Upper lobe of left lung (tissue), 6 donors: ENCODE data around the gene ASPHD2. TPM values are rescaled to one million over a fixed set of nuclear protein-coding genes. Genes with fewer than 3 reads are reported as not detected.

Source experiments
- ATAC-seq, 2 donors: fragments of 200-7000 bp; cut with Tn5 transposase; one replicate each; pipeline ENCODE4 v1.9.1; 2022; ENCODE audit warnings: mild to moderate bottlenecking in 2 of 2, moderate library complexity in 2 of 2; ENCODE audit not compliant: low FRiP score in 2 of 2
- DNase-seq, 2 donors: peaks; one replicate each; pipeline ENCODE4 v3.0.0-alpha.2; 2019 to 2020
- H3K27ac ChIP-seq, 4 donors: fragments of 200-600 bp; sonication (generic); one replicate each; pipeline ENCODE4 v1.5.1; 2016 to 2019
- H3K27me3 ChIP-seq, 4 donors: fragments of 200-600 bp; sonication (generic); one replicate each; pipeline ENCODE4 v1.5.1; 2017 to 2019
- H3K36me3 ChIP-seq, 4 donors: fragments of 200-600 bp; sonication (generic); one replicate each; pipeline ENCODE4 v1.5.1; 2016 to 2019
- H3K4me1 ChIP-seq, 4 donors: fragments of 200-600 bp; sonication (generic); one replicate each; pipeline ENCODE4 v1.5.1; 2018 to 2019
- H3K4me3 ChIP-seq, 4 donors: fragments of 200-600 bp; sonication (generic); one replicate each; pipeline ENCODE4 v1.5.1; 2017 to 2019; ENCODE audit warnings: mild to moderate bottlenecking in 2 of 4, moderate library complexity in 1 of 4
- H3K9me3 ChIP-seq, 4 donors: fragments of 200-600 bp; sonication (generic); one replicate each; pipeline ENCODE4 v1.5.1; 2018 to 2019
- EP300 ChIP-seq, 4 donors: sonication (generic); formaldehyde crosslinking; IDR thresholded peaks; one replicate each; pipeline ENCODE4 v1.5.1; 2017; ENCODE audit warnings: antibody characterized with exemption in 4 of 4, control low read depth in 2 of 4
- POLR2A ChIP-seq, 4 donors: fragments of 450-650 bp; IDR thresholded peaks; one replicate each; pipeline ENCODE4 v1.5.1; 2016 to 2017; ENCODE audit warnings: antibody characterized with exemption in 4 of 4, mild to moderate bottlenecking in 2 of 4
- POLR2AphosphoS5 ChIP-seq, 2 donors: sonication (generic); formaldehyde crosslinking; IDR thresholded peaks; one replicate each; pipeline ENCODE4 v1.5.1; 2017; ENCODE audit warnings: antibody characterized with exemption in 2 of 2
- WGBS, 2 donors: methylation state at CpG; one replicate each; pipeline ENCODE4 v1.1.5; 2017 to 2018; 5-methylcytosine and 5-hydroxymethylcytosine counted together
- total RNA-seq, 6 donors: library from RNA; depleted of rRNA in 4 of 6; stranded (reverse); fragments of >200 nt in 4 of 6; gene quantifications; one replicate each; pipeline versions ENCODE4 v1.1.0 to v1.2.1, GENCODE V29; 2016 to 2021
- TF ChIP-seq, protein P1 (sequence below), 6 experiments: fragments of 450-650 bp in 4 of 6; fragments of 200-600 bp in 2 of 6; sonication (generic) in 2 of 6; IDR thresholded peaks; one replicate each; pipeline ENCODE4 v1.5.1; 2016 to 2019; ENCODE audit warnings: antibody characterized with exemption in 6 of 6
- donor health status: DM: no; HTN: no; CAD: no; lungs with moderate emphysema.
- donor health status: DM: no; HTN: yes; CAD: no; lungs with severe emphysema.

The ASPHD2 gene
- total RNA-seq, 6 donors from 2014 or later = 0.33 to 2.1 (median 1.1) TPM

DNA sequence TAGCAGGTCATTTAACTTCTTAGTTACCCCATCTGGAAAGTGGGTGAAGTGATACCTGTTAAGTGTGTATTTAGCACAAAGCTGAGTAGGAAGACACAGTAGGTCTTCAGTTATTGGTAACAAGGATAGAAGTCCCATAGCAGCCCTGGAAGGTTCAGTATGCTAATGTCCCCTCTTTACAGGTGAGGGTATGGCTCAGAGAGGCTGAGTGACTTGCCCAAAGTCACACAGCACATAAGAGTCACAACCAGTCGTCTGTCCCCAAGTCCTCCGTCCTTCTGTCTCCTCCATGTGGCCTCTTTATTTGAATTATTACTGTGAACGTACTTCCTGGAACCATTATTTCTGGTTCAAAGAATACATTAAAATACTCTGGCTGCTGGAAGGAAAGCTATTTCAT is 10.5 kb downstream of the ASPHD2 start:
- no peaks in the 10 kb centered on the region for H3K4me1 ChIP-seq
- H3K27me3 ChIP-seq = no peaks in the 10 kb centered on the region
- H3K9me3 ChIP-seq = no peaks in the 10 kb centered on the region
- H3K36me3 ChIP-seq = no peaks in the 10 kb centered on the region
- no peak for DNase-seq
- no peak overlapping the region for H3K4me3 ChIP-seq
- H3K27ac ChIP-seq = no peak overlapping the region
- TF ChIP-seq POLR2AphosphoS5 (IDR thresholded peaks at IDR 0.05) (no peak), EP300 (IDR thresholded peaks at IDR 0.05) (no peak), POLR2A (IDR thresholded peaks at IDR 0.05) (no peak)
- TF ChIP-seq, protein P1, sequence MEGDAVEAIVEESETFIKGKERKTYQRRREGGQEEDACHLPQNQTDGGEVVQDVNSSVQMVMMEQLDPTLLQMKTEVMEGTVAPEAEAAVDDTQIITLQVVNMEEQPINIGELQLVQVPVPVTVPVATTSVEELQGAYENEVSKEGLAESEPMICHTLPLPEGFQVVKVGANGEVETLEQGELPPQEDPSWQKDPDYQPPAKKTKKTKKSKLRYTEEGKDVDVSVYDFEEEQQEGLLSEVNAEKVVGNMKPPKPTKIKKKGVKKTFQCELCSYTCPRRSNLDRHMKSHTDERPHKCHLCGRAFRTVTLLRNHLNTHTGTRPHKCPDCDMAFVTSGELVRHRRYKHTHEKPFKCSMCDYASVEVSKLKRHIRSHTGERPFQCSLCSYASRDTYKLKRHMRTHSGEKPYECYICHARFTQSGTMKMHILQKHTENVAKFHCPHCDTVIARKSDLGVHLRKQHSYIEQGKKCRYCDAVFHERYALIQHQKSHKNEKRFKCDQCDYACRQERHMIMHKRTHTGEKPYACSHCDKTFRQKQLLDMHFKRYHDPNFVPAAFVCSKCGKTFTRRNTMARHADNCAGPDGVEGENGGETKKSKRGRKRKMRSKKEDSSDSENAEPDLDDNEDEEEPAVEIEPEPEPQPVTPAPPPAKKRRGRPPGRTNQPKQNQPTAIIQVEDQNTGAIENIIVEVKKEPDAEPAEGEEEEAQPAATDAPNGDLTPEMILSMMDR (IDR thresholded peaks at IDR 0.05) = no peak
- ATAC-seq = no peak
- 78 to 87% methylated on average over 3 of the region's 3 CpGs for WGBS, 2 donors

DNA sequence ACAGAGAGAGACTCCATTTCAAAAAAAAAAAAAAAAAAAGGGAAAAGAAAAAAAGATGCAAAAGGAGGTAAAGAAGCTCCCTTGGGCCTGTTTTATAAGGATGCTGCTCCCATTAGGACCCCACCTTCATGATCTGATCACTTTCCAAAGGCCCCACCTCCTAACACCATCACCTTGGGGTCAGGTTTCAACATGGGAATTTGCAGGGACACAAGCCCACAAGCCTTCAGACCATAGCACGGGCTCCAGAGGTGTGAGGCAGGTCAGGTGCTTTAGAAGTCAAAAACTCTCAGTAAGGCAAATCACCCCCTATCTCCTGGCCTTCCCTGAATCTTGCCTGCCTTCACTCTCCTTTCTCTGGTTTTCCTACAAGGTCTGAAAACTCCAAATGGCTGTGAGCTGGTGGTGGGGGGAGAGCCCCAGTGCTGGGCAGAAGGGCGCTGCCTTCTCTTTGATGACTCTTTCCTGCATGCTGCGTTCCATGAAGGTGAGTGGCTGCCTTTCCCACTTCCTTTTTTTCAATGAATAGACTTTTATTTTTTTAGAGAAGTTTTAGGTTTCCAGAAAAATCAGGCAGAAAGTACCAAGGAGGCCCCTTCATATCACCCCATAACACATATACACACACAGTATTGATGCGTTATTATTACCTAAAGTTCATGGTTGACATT is 13.2 kb downstream of the ASPHD2 start:
- H3K36me3 ChIP-seq = no peaks in the 10 kb centered on the region
- ATAC-seq = no peak
- no peak for TF ChIP-seq EP300 (IDR thresholded peaks at IDR 0.05)
- TF ChIP-seq, protein P1 (IDR thresholded peaks at IDR 0.05) = no peak
- TF ChIP-seq POLR2A (IDR thresholded peaks at IDR 0.05) = no peak
- no peak for TF ChIP-seq POLR2AphosphoS5 (IDR thresholded peaks at IDR 0.05)
- 79 to 86% methylated on average over 4 of the region's 4 CpGs for WGBS, 2 donors
- no peak overlapping the region for H3K27ac ChIP-seq
- H3K4me1 ChIP-seq = no peaks in the 10 kb centered on the region
- no peak for DNase-seq
- H3K4me3 ChIP-seq = no peak overlapping the region
- no peaks in the 10 kb centered on the region for H3K9me3 ChIP-seq
- H3K27me3 ChIP-seq = no peaks in the 10 kb centered on the region

DNA sequence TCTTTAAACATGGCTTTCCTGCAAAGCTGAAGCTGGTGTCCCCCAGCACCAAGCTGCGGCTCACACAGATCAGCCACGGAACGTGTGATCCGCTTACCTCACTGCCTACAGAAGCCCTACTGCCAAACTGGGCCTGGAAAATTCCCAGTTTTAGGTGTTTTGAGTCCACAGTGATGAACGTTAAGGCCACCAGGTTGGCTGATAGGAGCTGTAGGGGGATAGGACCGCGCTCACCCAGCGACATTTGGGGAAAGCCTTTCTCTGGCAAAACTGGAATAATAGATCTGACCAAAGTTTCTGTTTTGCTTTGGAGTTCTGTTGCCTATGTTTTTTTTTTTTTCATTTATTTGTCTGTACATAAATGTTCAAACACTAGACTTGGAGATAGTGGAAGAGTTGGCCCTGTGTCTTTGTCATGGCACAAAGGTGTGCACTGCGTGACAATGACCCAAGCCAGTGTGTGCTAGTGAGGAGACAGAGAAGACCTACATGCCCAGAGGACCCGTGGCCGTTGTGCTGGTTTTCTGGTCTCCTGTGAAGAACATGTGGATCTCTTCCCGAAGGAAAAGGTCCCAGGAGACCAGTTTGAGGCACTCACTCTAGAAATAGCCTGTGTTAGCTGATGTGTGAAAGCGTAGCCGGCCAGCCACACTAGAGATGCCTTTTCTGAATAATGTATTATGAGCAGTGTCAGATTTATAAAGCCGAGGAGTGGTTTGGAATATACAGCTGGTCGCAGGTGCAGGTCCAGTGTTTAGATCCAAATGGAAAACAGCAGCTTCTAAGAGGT is 15.0 kb downstream of the ASPHD2 start:
- Histone ChIP-seq H3K4me3 (no peak overlapping the region), H3K27me3 (no peaks in the 10 kb centered on the region), H3K36me3 (no peaks in the 10 kb centered on the region), H3K4me1 (no peaks in the 10 kb centered on the region), H3K27ac (no peak overlapping the region), H3K9me3 (no peaks in the 10 kb centered on the region)
- WGBS, 2 donors = 91 to 94% methylated on average over 15 to 16 of the region's 16 CpGs
- DNase-seq = no peak
- TF ChIP-seq, protein P1 (IDR thresholded peaks at IDR 0.05) = no peak
- TF ChIP-seq POLR2A (IDR thresholded peaks at IDR 0.05) (no peak), POLR2AphosphoS5 (IDR thresholded peaks at IDR 0.05) (no peak), EP300 (IDR thresholded peaks at IDR 0.05) (no peak)
- no peak for ATAC-seq

DNA sequence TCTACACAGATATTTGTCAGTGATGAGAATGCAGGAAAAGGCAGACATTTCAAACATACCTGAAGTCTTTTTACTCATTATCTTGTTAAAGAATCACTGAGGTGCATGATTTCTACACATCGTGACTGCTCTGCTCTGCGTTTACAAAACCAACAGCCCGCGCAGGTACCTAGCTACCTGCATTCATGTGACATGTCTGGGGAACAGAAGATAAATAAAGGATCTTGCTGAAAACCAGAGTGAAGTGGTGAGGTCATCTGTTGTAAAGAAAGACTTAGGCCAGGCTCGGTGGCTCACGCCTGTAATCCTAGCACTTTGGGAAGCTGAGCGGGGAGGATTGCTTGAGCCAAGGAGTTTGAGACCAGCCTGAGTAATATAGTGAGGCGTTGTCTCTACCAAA is 15.7 kb downstream of the ASPHD2 start:
- H3K27ac ChIP-seq = no peak overlapping the region
- H3K4me1 ChIP-seq = no peaks in the 10 kb centered on the region
- peaks cover 0 to 1% (median 0%) of the 10 kb centered on the region in 4 donors for H3K36me3 ChIP-seq
- no peak overlapping the region for H3K4me3 ChIP-seq
- no peaks in the 10 kb centered on the region for H3K9me3 ChIP-seq
- DNase-seq (no peak), ATAC-seq (no peak)
- no peak for TF ChIP-seq POLR2AphosphoS5 (IDR thresholded peaks at IDR 0.05)
- no peak for TF ChIP-seq EP300 (IDR thresholded peaks at IDR 0.05)
- TF ChIP-seq POLR2A (IDR thresholded peaks at IDR 0.05) = no peak
- TF ChIP-seq, protein P1 (IDR thresholded peaks at IDR 0.05) = no peak
- WGBS, 2 donors = 73 to 89% methylated on average over 7 to 8 of the region's 8 CpGs
- no peaks in the 10 kb centered on the region for H3K27me3 ChIP-seq
